Activated T-helper 1 cell treated with Interleukin-2 at 50 U/mL for 16 hours (primary cell): ENCODE results near the gene CDKL4.
"Not testable (repeated sequence)": the region's sequence is repeated elsewhere in the genome, so short reads cannot be mapped to it uniquely, and the experiment has no call there.

Experiments used
- DNase-seq: peaks from one replicate; pipeline ENCODE4 v3.0.0-alpha.2; 2020; ENCODE audit warnings: low read depth

The CDKL4 gene

DNA sequence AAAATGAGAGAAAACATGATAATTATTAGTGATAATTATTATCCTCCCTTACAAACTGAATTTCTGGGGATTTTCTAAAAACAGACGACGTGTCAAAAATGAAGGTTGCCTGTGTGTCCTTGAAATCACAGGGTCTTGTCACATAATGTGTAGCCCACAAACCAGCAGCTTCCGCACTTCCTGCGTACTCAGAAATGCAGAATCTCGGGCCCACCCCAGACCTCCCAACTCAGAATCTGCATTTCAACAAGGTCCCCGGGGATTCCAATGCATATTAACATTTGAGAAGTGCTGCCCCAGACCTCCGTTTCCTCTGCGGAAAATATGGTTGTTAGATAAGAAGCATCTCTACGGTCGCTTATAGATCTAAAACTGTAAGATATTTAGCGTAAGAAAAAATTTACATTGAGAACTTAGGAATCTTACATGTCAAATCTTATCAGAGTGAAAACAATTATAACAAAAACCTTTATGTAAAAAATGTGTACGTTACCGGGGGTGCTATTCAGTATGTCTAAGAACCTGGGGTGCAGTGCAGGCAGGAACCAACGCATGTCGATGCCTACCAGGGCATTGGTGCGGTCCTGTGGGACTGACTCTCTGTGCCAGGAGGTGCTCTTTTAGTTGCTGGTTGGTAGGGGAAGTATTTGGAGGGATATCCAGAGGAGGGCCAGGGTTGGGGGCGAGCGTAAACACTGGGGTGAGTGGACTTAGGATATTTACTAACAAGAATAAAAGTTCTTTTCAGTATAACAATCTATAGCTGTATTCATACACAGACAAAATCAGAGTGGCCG lies 15.2 kb downstream of the CDKL4 start:
- no peak for DNase-seq

DNA sequence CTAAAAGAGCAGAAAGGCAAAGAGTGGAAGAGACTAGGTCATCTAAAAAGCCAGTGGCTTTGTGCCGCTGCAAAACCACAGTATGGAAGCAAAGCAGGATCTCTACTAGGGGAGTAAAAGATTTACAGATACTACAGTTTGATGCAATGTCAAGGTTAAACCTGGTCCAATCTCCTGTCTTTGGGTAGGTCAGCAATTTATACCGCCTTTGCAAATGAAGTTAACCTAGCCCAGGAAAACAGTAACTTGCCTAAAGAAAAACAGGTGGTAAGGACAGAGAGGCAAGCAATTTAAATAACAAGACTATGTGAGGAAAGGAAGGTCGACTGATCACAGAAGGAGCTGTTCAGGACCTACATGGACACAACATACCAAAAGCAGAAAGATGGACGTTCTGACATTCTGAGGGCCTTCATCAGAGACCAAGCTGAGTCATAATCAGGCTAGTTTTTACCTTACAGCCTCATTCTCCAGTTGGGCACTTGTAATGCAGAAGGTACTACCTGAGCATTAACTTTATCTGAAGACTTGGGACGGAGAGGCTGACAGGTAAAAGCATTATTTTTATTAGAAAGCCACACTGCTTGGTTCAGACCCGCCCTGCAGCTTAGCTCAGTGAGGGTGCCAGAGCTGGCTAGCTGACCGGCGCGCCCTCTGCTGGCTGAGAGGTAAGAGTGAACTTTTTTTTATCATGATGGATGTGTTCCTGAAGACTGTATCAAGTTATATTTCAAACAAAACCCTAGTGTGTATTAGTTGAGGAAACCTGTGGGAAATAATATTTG lies 15.9 kb downstream of the CDKL4 start:
- peak; percentile 73 for DNase-seq

DNA sequence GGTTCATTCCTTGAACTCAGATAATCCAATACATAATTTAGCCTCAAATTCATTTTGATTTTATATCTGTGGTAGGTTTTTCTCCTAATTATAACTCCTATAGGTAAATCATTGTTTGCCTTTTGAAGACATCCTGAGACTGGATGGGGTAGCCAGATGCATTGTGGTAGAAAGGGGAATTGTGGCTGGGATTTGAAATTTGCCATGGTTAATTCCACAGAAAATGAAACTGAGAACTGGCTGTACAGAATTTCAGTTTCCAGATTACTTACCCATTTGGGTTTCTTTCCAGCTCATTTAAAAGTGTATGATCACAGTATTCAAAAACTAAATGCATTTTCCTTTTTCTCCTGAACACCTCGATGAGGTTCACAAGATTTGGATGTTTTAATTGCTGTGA lies 18.2 kb downstream of the CDKL4 start:
- DNase-seq, result no peak

DNA sequence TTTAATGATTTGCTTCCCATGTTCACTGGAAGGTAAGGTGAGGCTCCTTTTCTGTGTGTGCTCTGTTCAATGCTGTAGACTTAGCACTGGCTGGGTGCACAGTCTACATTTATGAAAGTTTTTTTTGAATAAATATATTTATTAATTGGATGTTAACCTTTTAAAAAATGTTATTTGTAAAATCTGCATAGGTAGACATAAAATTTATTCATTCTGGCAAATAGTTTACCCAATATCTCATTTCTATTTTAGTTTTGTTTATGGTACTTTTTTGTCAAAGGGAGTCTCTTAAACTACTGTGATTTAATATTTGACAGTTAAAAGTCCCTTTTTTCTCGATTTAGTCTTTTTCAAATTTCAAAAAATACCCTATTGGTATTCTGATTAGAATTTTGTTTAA lies 19.9 kb downstream of the CDKL4 start:
- no peak for DNase-seq

DNA sequence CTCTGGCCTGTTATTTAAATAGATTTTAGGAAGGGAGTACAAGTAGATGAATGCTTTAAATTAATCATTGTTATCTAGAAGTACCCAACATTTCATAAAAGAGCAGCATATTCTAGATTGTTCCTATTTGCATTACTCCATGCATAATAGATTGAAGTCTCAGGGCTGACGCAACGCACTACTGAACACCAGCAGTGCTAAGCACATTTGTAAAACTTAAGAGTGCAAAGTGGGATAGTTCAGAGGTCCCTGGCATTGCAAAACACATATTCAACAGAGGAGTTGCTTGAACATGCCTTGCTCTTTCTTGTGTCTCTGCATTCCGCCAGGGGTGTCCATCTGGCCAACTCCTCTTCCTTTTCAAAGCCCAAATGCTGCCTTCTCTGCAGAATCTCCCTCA lies 22.3 kb downstream of the CDKL4 start:
- DNase-seq, result no peak

DNA sequence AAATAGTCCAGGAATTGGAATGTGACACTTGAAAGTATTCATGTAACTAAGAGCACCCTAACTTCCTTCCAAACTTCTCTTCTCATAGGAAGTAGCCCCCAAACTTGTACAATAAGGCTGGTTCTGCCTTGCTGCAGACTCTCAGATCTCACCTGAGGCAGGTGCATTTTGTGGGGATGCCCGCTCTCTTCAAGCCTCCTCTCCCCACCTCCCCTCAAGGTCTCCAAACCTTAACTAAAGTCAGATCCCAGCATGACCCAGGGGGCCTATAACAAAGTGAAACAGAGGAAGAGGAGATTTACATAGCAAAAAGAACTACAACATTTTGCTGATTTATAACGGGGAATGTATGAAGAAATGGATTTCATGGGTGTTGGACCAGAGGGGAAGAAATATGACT lies 23.6 kb downstream of the CDKL4 start:
- no peak for DNase-seq

DNA sequence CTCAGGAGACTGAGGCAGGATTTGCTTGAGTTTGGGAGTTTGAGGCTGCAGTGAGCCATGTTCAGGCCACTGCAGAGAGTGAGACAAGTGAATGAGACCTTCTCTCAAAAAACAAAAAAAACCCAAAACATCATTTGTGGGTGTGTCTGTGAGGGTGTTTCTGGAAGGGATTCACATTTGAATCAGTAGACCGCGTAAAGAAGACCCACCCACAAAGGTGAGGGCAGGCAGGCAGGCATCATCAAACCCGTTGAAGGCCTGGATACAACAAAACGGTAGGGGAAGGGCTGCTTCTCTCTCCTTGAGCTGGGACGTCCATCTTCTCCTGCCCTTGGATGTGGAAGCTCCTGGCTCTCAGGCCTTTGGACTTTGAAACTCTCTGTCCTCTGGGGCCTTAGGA lies 25.4 kb downstream of the CDKL4 start:
- no peak for DNase-seq

DNA sequence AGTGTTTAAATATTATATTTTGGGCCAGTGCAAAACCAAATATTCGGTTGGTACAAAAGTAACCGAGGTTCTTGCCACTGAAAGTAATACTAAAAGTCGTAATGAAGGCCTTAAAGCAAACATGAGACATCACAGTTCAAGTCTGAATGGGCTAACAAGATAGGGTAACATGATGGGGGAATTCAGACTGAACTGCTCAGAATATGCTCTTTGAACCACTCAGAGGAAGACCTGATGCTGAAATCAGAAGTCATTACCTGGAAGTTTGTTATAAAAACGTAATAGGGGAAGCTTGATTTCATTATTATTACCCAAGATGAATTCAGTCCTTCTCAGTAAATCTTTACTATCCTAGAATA lies 26.6 kb downstream of the CDKL4 start:
- no peak for DNase-seq

DNA sequence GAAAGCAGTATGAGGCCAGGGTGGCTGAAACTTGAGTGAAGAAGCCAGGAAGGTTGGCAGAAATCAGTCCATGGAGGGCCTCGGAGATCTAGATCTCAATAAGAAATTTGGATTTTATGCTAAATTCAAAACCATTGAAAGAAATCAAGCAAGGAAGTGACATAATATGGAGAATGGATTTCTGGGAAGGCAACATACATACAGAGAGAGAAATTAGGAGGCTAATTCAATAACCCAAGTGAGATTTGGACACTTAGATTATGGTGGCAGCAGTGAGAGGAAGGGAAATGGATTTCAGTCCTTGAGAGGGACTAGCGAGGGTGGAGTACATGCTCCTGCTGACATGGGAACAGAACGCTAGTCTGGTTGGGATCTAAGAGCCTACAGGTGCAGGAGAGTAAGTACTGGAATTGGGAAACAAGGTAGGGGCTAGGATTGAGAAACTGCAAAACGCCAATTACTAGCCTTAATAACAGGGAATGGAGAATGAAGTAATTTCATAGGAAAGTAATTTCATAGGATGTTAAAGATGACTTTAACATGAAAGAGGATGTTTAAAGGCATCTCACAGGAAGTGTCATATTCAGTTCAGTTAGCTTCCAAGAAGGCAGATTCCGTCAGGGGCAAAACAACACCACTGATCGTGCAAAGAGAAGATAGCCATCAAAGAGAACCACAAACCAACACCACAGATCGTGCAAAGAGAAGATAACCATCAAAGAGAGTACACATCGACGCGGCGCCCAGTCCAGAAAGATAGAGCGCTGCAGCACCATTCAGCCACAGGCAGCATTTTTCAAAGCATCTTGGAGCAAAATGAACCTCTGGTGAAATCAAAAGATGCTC lies 27.2 kb downstream of the CDKL4 start:
- peak; percentile 65 for DNase-seq

DNA sequence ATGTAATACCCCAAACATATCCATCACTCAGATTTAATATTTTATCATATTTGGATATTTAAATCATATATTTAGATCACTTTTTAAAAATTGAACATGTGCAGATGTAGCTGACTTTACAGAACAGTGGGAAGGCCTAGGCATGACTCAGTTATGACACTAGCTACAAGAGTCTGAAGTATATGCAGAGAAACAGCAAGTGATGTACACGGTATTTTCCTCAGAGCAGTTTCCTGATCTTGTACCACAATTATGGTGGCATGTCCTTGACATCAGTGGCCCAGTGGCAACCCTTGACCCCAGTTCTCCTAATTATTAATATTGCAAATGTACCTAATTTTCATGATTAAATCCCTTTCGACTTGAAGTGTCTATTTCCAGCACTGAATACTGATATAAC lies 28.2 kb downstream of the CDKL4 start:
- no peak for DNase-seq

DNA sequence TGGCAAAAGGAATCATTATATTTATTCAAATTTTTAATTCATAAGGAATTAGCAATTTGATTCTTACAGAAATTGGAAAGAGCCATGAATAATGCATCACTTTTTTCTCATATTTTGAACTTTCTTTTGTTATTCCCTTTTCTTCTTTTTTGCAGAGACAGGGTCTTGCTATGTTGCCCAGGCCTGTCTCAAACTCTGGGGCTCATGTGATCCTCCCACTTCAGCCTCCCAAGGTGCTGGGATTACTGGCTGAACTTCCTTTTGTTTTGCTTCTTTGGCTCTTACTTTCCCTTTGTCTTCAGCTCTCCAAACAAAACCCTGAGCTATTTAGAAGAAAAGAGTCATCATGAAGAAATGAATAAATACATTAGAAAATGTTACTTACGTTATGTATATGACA lies 30.8 kb downstream of the CDKL4 start:
- DNase-seq, result no peak

DNA sequence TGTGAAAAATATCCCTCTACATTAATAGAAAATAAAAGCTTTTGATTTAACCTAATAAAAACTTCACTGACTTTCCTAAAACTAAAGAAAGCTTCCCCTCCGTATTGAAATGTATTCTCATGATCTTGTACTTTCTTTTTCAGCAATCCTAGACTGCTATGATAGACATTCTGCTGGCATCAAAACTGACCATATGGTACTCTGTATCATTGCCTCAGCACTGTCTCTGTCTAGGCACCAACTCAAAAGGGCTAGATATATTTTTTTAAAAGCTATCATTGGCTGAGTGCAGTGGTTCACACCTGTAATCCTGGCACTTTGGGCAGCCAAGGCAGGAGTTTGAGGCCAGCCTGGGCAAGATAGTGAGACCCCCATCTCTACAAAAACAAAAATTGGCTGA lies 32.9 kb downstream of the CDKL4 start:
- DNase-seq, result no peak

DNA sequence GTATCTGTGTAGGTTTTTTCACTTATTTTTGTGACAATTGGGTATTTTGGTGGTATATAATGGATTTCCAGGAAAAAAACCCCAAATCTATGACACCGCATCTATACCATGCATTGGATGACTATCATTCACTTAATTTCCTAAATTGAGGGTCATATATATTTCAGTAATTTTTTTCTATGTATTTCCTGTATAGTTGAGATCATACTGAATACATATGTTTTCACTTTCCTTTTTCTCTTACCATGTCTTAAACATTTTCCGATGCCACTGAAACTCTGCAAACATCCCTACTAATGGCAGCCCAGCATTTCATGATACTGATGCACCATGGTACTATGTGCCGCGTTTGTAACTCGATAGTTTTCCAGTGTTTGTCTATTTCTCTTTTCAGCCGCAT lies 40.4 kb downstream of the CDKL4 start:
- DNase-seq, result no peak

DNA sequence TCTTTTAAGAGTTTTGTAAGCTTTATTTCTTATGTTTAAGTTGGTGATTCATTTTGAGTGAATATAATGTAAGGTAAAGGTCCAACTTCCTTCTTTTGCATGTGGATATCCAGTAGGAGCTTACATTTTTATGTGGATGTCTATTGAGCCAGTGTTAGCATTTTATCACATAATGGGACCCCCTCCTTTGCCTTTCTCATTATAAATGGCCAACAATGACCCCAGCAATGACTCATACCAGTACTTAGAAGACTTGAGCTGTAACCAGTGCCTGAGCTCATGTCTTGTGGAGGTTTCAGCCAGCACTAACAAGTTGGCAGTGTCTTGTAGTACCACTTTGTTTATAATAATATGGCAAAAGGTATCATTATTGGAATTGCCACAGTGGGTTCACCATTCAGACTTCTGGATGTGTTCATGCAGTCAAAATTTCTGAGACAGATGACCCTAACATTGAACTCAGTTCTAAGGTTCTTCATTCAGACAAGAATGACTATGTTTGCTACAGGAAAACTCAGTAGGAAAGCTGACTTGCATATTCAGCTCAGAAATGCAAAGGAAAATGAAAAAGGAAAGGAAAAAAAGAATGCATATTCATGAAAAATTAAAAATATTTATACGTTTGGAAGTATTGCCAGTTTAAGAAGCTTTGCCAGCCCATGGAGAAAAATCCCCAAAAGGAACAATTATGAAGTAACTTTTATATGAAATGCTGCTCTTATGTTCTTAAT lies 41.0 kb downstream of the CDKL4 start:
- no peak for DNase-seq

DNA sequence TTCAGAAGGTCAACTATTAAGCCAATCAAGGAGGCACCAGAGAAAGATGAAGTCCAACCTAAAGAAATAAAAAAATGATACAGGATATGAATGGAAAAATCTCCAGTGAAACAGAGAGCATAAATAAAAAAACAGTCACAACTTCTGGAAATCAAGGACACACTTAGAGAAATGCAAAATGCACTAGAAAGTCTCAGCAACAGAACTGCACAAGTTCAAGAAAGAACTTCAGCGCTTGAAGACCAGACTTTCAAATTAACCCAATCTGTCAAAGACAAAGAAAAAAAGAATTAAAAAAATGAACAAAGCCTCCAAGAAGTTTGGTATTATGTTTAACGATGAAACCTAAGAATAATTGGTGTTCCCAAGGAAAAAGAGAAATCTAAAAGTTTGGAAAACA lies 46.8 kb downstream of the CDKL4 start:
- not testable (repeated sequence) for DNase-seq

DNA sequence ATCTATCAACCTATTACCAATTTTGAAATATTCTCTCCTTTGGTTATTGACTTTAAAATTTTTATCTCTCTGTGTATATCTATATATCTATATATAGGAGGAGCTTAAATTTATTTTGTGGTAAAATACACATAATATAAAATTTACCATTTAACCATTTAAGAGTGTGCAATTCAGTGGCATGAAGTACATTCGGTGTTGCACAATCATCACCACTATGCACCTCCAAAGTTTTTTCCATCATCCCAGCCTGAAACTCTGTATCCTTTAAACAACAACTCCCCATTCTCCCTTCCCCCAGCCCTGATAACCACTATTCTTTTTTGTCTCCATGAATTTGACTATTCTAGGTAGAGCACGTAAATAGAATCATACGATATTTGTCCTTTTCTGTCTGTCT lies 49.1 kb downstream of the CDKL4 start:
- DNase-seq, result no peak

DNA sequence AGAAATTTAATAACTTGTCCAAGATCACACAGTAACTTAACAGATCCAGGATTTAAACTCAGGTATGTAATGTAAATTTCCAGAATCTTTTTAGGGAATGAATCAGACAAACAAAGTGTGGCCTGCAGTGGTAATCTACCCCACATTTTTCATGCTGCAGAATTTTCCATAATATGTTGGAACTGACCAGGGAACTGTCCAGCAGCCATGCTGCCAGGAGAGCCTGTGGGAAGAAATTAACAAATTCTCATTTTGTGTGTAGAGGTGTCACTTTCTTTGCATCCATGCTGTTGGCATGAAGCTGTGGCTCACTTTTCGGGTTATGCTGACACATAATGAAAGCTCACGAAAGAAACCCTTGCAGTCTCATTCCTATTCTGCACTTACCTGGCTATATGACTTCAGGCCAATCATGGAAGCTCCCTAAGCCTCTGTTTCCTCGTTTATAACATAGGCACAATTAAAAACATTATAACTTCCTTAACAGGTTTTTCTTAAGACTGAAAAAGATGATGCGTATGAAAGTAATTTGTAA lies 54.7 kb downstream of the CDKL4 start:
- no peak for DNase-seq

DNA sequence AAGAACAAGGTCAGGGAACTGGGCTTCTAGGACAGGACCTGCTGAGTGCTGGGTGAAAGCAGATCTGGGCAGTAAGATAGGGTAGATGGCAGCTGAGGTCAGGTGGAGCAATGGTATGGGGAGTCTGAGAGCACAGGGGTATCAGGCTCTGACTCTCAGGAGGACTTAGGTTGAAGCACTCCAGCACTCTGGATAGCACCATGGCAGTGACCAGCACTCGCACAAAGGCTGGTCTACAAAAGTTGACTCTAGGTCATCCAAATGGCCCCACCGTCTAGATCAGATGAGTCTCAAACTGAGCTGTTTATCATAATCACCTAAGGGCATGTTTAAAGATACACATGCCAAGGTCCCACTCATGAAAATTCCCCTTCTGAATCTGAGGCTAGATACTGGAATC lies 60.1 kb downstream of the CDKL4 start:
- no peak for DNase-seq

DNA sequence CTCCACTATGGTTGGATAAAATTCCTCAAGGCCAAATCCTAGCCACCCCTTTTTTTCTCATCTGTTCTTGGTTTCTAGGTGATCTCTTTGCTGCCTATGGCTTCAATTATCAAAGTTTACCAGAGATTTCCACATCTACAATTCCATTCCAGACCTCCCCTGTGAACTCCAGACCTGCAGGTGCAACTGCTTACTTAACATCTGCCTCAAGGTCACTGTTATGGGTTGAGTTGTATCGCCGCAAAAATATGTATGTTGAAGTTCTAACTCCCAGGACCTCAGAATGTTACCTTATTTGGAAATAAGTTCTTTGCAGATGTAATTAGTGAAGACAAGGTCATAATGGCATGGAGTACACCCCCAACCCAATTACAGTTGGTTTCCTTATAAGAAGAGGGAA lies 62.5 kb downstream of the CDKL4 start:
- no peak for DNase-seq

DNA sequence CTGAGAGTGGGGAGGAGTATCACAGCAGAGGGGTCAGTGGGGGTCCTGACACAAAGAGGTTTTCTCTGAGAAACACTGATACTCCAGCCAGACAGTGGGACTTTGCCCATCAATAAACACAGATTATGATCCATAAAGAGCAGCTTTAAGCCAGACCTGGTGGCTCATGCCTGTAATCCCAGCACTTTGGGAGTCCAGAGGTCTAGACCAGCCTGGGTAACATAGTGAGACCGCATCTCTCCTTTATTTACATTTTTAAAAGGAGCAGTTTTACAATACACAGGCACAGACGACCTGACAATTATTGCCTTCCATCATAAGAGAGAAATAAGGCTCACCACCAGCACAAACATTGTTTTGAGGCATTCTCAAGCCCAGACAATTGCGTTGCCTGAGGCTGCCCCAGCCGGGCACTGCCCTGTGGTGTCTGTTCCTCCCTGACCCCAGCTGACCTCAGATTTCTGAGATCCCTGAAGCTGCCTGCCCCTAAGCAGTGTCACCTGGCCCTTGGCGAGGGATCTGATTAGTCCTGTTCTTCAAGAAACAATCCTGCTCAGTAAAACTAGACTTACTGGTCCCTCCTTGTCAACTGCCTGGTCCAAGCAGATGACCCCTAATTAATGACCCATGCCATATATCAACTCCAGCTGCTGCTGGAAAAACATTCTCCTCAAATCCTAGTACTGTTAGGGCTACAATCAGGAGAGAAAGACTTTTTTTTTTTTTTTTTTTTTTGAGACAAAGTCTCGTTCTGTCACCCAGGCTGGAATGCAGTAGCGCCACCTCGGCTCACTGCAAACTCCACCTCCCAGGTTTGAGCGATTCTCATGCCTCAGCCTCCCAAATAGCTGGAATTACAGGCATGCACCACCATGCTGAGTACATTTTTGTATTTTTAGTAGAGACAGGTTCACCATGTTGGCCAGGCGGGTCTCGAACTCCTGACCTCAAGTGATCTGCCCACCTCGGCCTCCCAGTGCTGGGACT lies 63.5 kb downstream of the CDKL4 start:
- no peak for DNase-seq

DNA sequence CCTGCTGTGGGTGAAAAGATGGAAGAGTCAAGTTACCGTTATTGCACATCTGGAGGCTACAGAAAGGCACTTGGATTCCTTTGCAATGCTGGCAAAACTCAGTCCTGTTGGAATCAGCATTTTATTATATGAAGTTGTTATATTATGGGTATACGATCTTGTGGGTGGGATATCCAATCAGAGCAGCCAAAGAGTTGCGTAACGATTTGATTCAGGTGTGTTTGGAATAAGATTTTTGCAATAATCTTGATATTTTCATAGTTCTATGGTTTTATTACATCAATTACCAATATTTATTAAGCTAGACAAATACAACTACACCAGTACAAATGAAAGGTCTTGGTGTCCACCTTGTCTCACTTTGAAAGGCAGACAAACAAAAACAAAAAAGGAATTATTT lies 65.0 kb downstream of the CDKL4 start:
- no peak for DNase-seq
